HepG2 (cell line): ENCODE measurements around the gene KDM1B. TPM values are rescaled to one million over a fixed set of nuclear protein-coding genes. Genes with fewer than 3 reads are reported as not detected.
A peak's percentile ranks its signal among the peaks of the same experiment; 100 is the strongest.

Source experiments
- ARNT ChIP-seq: fragments of 450-650 bp; IDR thresholded peaks from 2 replicates; pipeline ENCODE4 v1.6.1; 2017
- BHLHE40 ChIP-seq: IDR thresholded peaks from 2 replicates; pipeline ENCODE4 v1.6.1; 2011; ENCODE audit warnings: low read length, improper control_type of control experiment
- CC2D1A ChIP-seq: sonication (generic); formaldehyde crosslinking; IDR thresholded peaks from 2 replicates; pipeline ENCODE4 v1.8.1; 2023; ENCODE audit warnings: mild to moderate bottlenecking, missing genetic modification reagents
- EP300 ChIP-seq, 3 experiments: sonication (generic) in 1 of 3; formaldehyde crosslinking in 1 of 3; IDR thresholded peaks; 2 replicates each; pipeline versions ENCODE4 v1.5.1 to v1.6.1; 2011 to 2020; ENCODE audit warnings: low read depth in 2 of 3, low read length in 2 of 3, borderline replicate concordance in 1 of 3, improper control_type of control experiment in 1 of 3, mild to moderate bottlenecking in 1 of 3, missing genetic modification reagents in 1 of 3, moderate library complexity in 1 of 3
- EZH2 ChIP-seq: conservative IDR thresholded peaks from 2 replicates; pipeline ENCODE4 v1.6.1; 2012; ENCODE audit warnings: mild to moderate bottlenecking, low read depth, low read length, moderate library complexity
- HNRNPK ChIP-seq: fragments of 200-400 bp; formaldehyde crosslinking; IDR thresholded peaks from 2 replicates; pipeline ENCODE4 v1.6.1; 2018; ENCODE audit warnings: low read length, low read depth, moderate library complexity, mild to moderate bottlenecking; ENCODE audit not compliant: poor library complexity, severe bottlenecking
- JARID2 ChIP-seq: sonication (generic); formaldehyde crosslinking; IDR thresholded peaks from 2 replicates; pipeline ENCODE4 v1.8.1; 2023; ENCODE audit warnings: missing genetic modification reagents, inconsistent platforms; ENCODE audit not compliant: insufficient replicate concordance
- JUND ChIP-seq: sonication (generic); formaldehyde crosslinking; IDR thresholded peaks from 2 replicates; pipeline ENCODE4 v1.8.0; 2022; ENCODE audit warnings: mild to moderate bottlenecking, missing genetic modification reagents
- KDM4B ChIP-seq: sonication (generic); formaldehyde crosslinking; IDR thresholded peaks from 2 replicates; pipeline ENCODE4 v1.4.0; 2020; ENCODE audit warnings: missing genetic modification reagents
- KLF6 ChIP-seq: IDR thresholded peaks from 2 replicates; pipeline ENCODE4 v1.8.0; 2016; ENCODE audit warnings: missing biosample characterization, missing genetic modification reagents
- MAF1 ChIP-seq: sonication (generic); formaldehyde crosslinking; IDR thresholded peaks from 2 replicates; pipeline ENCODE4 v1.5.0; 2020; ENCODE audit warnings: missing genetic modification reagents, borderline replicate concordance
- MLXIP ChIP-seq: sonication (generic); formaldehyde crosslinking; IDR thresholded peaks from 2 replicates; pipeline ENCODE4 v1.9.0; 2021; ENCODE audit warnings: missing genetic modification reagents, borderline replicate concordance
- NRL ChIP-seq: sonication (generic); formaldehyde crosslinking; IDR thresholded peaks from 2 replicates; pipeline ENCODE4 v1.5.0; 2020; ENCODE audit warnings: missing genetic modification reagents, mild to moderate bottlenecking, moderate library complexity, borderline replicate concordance
- RXRB ChIP-seq: IDR thresholded peaks from 2 replicates; pipeline ENCODE4 v1.6.1; 2016; ENCODE audit warnings: borderline replicate concordance, missing genetic modification reagents, missing compliant biosample characterization
- SALL1 ChIP-seq: sonication (generic); formaldehyde crosslinking; IDR thresholded peaks from 2 replicates; pipeline ENCODE4 v1.8.0; 2022; ENCODE audit warnings: mild to moderate bottlenecking, missing genetic modification reagents
- SP5 ChIP-seq: IDR thresholded peaks from 2 replicates; pipeline ENCODE4 v1.6.1; 2016; ENCODE audit warnings: low read depth, borderline replicate concordance
- SRSF4 ChIP-seq: fragments of 200-400 bp; formaldehyde crosslinking; IDR thresholded peaks from one replicate; pipeline ENCODE4 v1.6.1; 2018; ENCODE audit warnings: mild to moderate bottlenecking, low read depth, low read length, moderate library complexity; ENCODE audit not compliant: poor library complexity, severe bottlenecking
- ZFAT ChIP-seq: sonication (generic); formaldehyde crosslinking; conservative IDR thresholded peaks from 2 replicates; pipeline ENCODE4 v1.8.1; 2023; ENCODE audit warnings: missing genetic modification reagents, inconsistent platforms
- ZNF350 ChIP-seq: sonication (generic); formaldehyde crosslinking; IDR thresholded peaks from 2 replicates; pipeline ENCODE4 v1.4.0; 2020; ENCODE audit warnings: mild to moderate bottlenecking, low read depth, missing genetic modification reagents, borderline replicate concordance
- ZNF383 ChIP-seq: sonication (generic); formaldehyde crosslinking; IDR thresholded peaks from 2 replicates; pipeline ENCODE4 v1.4.0; 2020; ENCODE audit warnings: missing genetic modification reagents, mild to moderate bottlenecking, borderline replicate concordance
- ZNF501 ChIP-seq: sonication (generic); formaldehyde crosslinking; IDR thresholded peaks from 2 replicates; pipeline ENCODE4 v1.5.1; 2020; ENCODE audit warnings: mild to moderate bottlenecking, moderate library complexity, missing genetic modification reagents
- ZNF577 ChIP-seq: sonication (generic); formaldehyde crosslinking; IDR thresholded peaks from 2 replicates; pipeline ENCODE4 v1.4.0; 2020; ENCODE audit warnings: mild to moderate bottlenecking, low read depth, missing genetic modification reagents, borderline replicate concordance
- ZNF580 ChIP-seq: IDR thresholded peaks from 2 replicates; pipeline ENCODE4 v1.6.1; 2016; ENCODE audit warnings: low read depth, borderline replicate concordance
- ZNF614 ChIP-seq: IDR thresholded peaks from 2 replicates; pipeline ENCODE4 v1.6.1; 2018; ENCODE audit warnings: missing biosample characterization, missing genetic modification reagents, inconsistent platforms, borderline replicate concordance
- ZNF713 ChIP-seq: sonication (generic); formaldehyde crosslinking; IDR thresholded peaks from 2 replicates; pipeline ENCODE4 v1.4.0; 2020; ENCODE audit warnings: mild to moderate bottlenecking, missing genetic modification reagents
- ZNF724P ChIP-seq: sonication (generic); formaldehyde crosslinking; IDR thresholded peaks from 2 replicates; pipeline ENCODE4 v1.8.0; 2022; ENCODE audit warnings: missing genetic modification reagents, borderline replicate concordance
- polyA plus RNA-seq, 8 experiments: library from polyadenylated mRNA; depleted of rRNA in 3 of 8; stranded (reverse) in 7 of 8; unstranded in 1 of 8; fragments of >200 nt; fragmentation: Illumina TruSeq in 4 of 8; extraction: Trizol in 4 of 8; gene quantifications; 2 replicates each; pipeline versions ENCODE4 v1.2.1 to v1.2.3, GENCODE V29; 2011 to 2016; ENCODE audit warnings: low read depth in 4 of 8, missing spikeins in 1 of 8, mixed read lengths in 1 of 8; ENCODE audit not compliant: insufficient read depth in 1 of 8
- total RNA-seq, 5 experiments: library from RNA; depleted of rRNA; stranded (reverse); fragments of >200 nt; fragmentation: Illumina TruSeq; extraction: Trizol; gene quantifications; 2 replicates each; pipeline ENCODE4 v1.2.3, GENCODE V29; 2016; ENCODE audit warnings: low read depth in 1 of 5
- TF ChIP-seq, protein P1 (sequence below): IDR thresholded peaks from 2 replicates; pipeline ENCODE4 v1.6.1; 2018; ENCODE audit warnings: missing genetic modification reagents, mild to moderate bottlenecking, missing compliant biosample characterization

The KDM1B gene
- total and polyA plus RNA-seq, 2 of the 13 experiments (the other 11 are each of a cell fraction or from before 2014, with no cell fraction given), result 9.8 to 13.2 TPM

GRCh38 chr6:18264219-18264922 lies 109.1 kb downstream of the KDM1B start, which contains the start of gene DEK (continued):
- TF ChIP-seq JARID2 (CRISPR knock-in tag), result no peak
- TF ChIP-seq MLXIP (CRISPR knock-in tag), result no peak
- no peak for TF ChIP-seq ZNF383 (CRISPR knock-in tag)
- TF ChIP-seq MAF1 (CRISPR knock-in tag), result no peak
- TF ChIP-seq KDM4B (CRISPR knock-in tag), result no peak
- no peak for TF ChIP-seq BHLHE40
- TF ChIP-seq ARNT, result no peak
- no peak for TF ChIP-seq EP300 (IDR thresholded peaks at IDR 0.05; ENCODE audit: low read depth in 2 of 2, low read length in 2 of 2)
- no peak for TF ChIP-seq EP300 (CRISPR knock-in tag; IDR thresholded peaks at IDR 0.05; ENCODE audit: borderline replicate concordance)
- TF ChIP-seq HNRNPK, result peak; percentile 52
- TF ChIP-seq KLF6 (CRISPR knock-in tag), result no peak
- no peak; the same call in 1 of the 2 replicates for TF ChIP-seq ZNF724P (CRISPR knock-in tag)
- TF ChIP-seq ZNF350 (CRISPR knock-in tag), result 0 out of 2 replicates have a peak, but pooled peaks have one; percentile 36
- TF ChIP-seq CC2D1A (CRISPR knock-in tag), result no peak
- no peak for TF ChIP-seq EZH2
- no peak for TF ChIP-seq ZNF713 (CRISPR knock-in tag)
- TF ChIP-seq SRSF4, result no peak
- peak; percentile 66; the same call in 1 of the 2 replicates for TF ChIP-seq ZNF614 (CRISPR knock-in tag)
- TF ChIP-seq ZNF580, result no peak
- TF ChIP-seq, protein P1, sequence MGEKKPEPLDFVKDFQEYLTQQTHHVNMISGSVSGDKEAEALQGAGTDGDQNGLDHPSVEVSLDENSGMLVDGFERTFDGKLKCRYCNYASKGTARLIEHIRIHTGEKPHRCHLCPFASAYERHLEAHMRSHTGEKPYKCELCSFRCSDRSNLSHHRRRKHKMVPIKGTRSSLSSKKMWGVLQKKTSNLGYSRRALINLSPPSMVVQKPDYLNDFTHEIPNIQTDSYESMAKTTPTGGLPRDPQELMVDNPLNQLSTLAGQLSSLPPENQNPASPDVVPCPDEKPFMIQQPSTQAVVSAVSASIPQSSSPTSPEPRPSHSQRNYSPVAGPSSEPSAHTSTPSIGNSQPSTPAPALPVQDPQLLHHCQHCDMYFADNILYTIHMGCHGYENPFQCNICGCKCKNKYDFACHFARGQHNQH (CRISPR knock-in tag), result no peak
- no peak for TF ChIP-seq SP5
- no peak for TF ChIP-seq RXRB (CRISPR knock-in tag)
- no peak for TF ChIP-seq ZNF577 (CRISPR knock-in tag)
- TF ChIP-seq NRL (CRISPR knock-in tag), result no peak
- no peak for TF ChIP-seq ZNF501
- peak; percentile 60 for TF ChIP-seq SALL1
- TF ChIP-seq JUND (CRISPR knock-in tag), result 0 out of 2 replicates have a peak, but pooled peaks have one; percentile 36
- TF ChIP-seq ZFAT (CRISPR knock-in tag), result no peak
